ENCODE results near the gene ARHGAP18.

DNA sequence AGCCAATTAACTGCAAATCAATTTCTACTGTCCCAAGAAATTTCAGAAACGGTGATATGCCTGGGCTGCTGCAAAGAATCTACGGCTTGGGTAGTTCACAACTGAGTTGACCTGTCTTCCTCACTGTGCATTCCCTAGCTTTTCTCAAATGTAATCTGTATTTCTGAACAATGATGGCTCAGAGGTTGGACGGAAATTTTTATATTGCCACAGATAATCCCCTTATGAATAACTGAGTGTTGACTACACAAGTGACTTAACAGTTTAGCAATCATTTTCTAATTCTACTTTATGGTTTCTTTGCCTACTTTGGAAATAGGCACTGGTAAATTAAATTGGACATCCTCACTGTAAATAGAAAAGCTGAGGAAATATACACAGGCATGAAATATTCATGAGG, 94.5 kb downstream of the ARHGAP18 start:
- TF ChIP-seq ZNF274 (IDR thresholded peaks at IDR 0.05; ENCODE audit: low read depth, low read length) (no peak), SUZ12 (IDR thresholded peaks at IDR 0.05; ENCODE audit: extremely low read depth, insufficient read depth, insufficient read length) (no peak)
